Measurements from ENCODE around the gene WRNIP1.

Gene WRNIP1

GRCh38 chr6:2802521-2803060 lies 37.4 kb downstream of the WRNIP1 start:
- DNase-seq (ENCODE audit: low spot score): no peak
- in situ Hi-C loops (cut with MboI; ENCODE audit: low pct_unique_long_range_greater_than_20kb, low sequenced_read_pairs, unreplicated experiment): no loop called here
- TF ChIP-seq, protein P1, sequence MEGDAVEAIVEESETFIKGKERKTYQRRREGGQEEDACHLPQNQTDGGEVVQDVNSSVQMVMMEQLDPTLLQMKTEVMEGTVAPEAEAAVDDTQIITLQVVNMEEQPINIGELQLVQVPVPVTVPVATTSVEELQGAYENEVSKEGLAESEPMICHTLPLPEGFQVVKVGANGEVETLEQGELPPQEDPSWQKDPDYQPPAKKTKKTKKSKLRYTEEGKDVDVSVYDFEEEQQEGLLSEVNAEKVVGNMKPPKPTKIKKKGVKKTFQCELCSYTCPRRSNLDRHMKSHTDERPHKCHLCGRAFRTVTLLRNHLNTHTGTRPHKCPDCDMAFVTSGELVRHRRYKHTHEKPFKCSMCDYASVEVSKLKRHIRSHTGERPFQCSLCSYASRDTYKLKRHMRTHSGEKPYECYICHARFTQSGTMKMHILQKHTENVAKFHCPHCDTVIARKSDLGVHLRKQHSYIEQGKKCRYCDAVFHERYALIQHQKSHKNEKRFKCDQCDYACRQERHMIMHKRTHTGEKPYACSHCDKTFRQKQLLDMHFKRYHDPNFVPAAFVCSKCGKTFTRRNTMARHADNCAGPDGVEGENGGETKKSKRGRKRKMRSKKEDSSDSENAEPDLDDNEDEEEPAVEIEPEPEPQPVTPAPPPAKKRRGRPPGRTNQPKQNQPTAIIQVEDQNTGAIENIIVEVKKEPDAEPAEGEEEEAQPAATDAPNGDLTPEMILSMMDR (IDR thresholded peaks at IDR 0.05; ENCODE audit: extremely low read depth, insufficient read depth, missing control alignments): no peak

DNA sequence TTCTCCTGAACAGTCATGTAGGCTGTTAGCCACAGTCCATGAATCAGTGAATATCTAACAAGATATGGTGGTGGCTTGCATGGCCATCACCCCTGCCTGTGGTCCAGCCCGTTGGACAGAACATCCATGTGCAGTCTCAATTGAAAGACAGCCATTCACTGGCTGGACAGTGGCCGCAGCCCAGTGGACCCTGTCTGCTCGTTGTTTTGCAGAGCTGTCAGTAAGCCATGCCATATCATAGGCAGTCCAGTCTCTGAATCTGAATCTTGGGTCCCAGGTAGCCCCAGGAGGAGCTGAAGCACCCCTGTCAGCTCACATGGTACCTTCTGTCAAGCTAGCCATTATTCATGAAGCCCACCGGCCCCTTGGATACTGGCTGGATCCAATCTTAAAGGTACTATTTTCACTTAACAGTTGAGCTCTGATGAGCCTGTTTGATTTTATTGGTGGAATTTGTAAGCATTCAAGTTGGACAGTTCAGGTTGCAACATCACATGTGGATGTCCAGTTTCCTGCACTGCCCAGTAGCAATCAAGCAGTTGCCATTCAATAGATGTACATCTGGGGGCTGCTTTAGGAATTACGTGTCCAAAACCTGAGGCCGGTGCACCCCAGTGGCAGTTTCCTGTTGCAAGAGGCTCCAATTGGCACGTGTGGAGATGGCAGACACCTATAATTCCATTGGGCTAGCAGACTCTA lies 38.7 kb downstream of the WRNIP1 start:
- DNase-seq (ENCODE audit: low spot score): no peak
- TF ChIP-seq, protein P1 (IDR thresholded peaks at IDR 0.05; ENCODE audit: extremely low read depth, insufficient read depth, missing control alignments): no peak
- in situ Hi-C loops (cut with MboI; ENCODE audit: low pct_unique_long_range_greater_than_20kb, low sequenced_read_pairs, unreplicated experiment): no loop called here

GRCh38 chr6:2804516-2804915 lies 39.3 kb downstream of the WRNIP1 start:
- no peak for DNase-seq (ENCODE audit: low spot score)
- TF ChIP-seq, protein P1 (IDR thresholded peaks at IDR 0.05; ENCODE audit: extremely low read depth, insufficient read depth, missing control alignments): no peak
- in situ Hi-C loops (cut with MboI; ENCODE audit: low pct_unique_long_range_greater_than_20kb, low sequenced_read_pairs, unreplicated experiment): no loop called here

GRCh38 chr6:2805031-2805430 lies 39.8 kb downstream of the WRNIP1 start:
- TF ChIP-seq, protein P1 (IDR thresholded peaks at IDR 0.05; ENCODE audit: extremely low read depth, insufficient read depth, missing control alignments): no peak
- in situ Hi-C loops (cut with MboI; ENCODE audit: low pct_unique_long_range_greater_than_20kb, low sequenced_read_pairs, unreplicated experiment): no loop called here
- no peak for DNase-seq (ENCODE audit: low spot score)

GRCh38 chr6:2806644-2807043 lies 41.5 kb downstream of the WRNIP1 start:
- TF ChIP-seq, protein P1 (IDR thresholded peaks at IDR 0.05; ENCODE audit: extremely low read depth, insufficient read depth, missing control alignments): no peak
- DNase-seq (ENCODE audit: low spot score): no peak
- in situ Hi-C loops (cut with MboI; ENCODE audit: low pct_unique_long_range_greater_than_20kb, low sequenced_read_pairs, unreplicated experiment): no loop called here

GRCh38 chr6:2807342-2808090 lies 42.3 kb downstream of the WRNIP1 start:
- DNase-seq (ENCODE audit: low spot score): no peak
- in situ Hi-C loops (cut with MboI; ENCODE audit: low pct_unique_long_range_greater_than_20kb, low sequenced_read_pairs, unreplicated experiment): no loop called here
- TF ChIP-seq, protein P1 (IDR thresholded peaks at IDR 0.05; ENCODE audit: extremely low read depth, insufficient read depth, missing control alignments): no peak
